WTC11 (cell line): ENCODE data around the gene TIMM22.

Source experiments
- CREB1 ChIP-seq: sonication (generic); formaldehyde crosslinking; IDR thresholded peaks from 2 replicates; pipeline ENCODE4 v1.8.0; 2023; ENCODE audit warnings: mild to moderate bottlenecking, missing genetic modification reagents
- ETV6 ChIP-seq: sonication (generic); formaldehyde crosslinking; IDR thresholded peaks from 2 replicates; pipeline ENCODE4 v1.8.1; 2022; ENCODE audit warnings: mild to moderate bottlenecking, missing genetic modification reagents
- FOXJ3 ChIP-seq: sonication (generic); formaldehyde crosslinking; IDR thresholded peaks from 2 replicates; pipeline ENCODE4 v1.9.0; 2021; ENCODE audit warnings: missing genetic modification reagents, mild to moderate bottlenecking, borderline replicate concordance
- FOXP1 ChIP-seq: sonication (generic); formaldehyde crosslinking; IDR thresholded peaks from 2 replicates; pipeline ENCODE4 v1.8.0; 2022; ENCODE audit warnings: missing genetic modification reagents, mild to moderate bottlenecking, moderate library complexity, borderline replicate concordance
- KAT7 ChIP-seq: sonication (generic); formaldehyde crosslinking; IDR thresholded peaks from 2 replicates; pipeline ENCODE4 v1.8.1; 2023; ENCODE audit warnings: missing genetic modification reagents, mild to moderate bottlenecking, borderline replicate concordance
- MAX ChIP-seq: sonication (generic); formaldehyde crosslinking; IDR thresholded peaks from 2 replicates; pipeline ENCODE4 v1.8.0; 2022; ENCODE audit warnings: mild to moderate bottlenecking, missing genetic modification reagents
- SOX15 ChIP-seq: fragments of 250-450 bp; sonication (Bioruptor Pico); IDR thresholded peaks from 2 replicates; pipeline ENCODE4 v1.9.0; 2021; ENCODE audit warnings: mild to moderate bottlenecking
- USF2 ChIP-seq: sonication (generic); formaldehyde crosslinking; IDR thresholded peaks from 2 replicates; pipeline ENCODE4 v1.8.1; 2023; ENCODE audit warnings: mild to moderate bottlenecking, missing genetic modification reagents, moderate library complexity
- ZNF121 ChIP-seq: sonication (generic); formaldehyde crosslinking; IDR thresholded peaks from 2 replicates; pipeline ENCODE4 v1.8.0; 2023; ENCODE audit warnings: missing genetic modification reagents
- TF ChIP-seq, protein P1 (sequence below): sonication (generic); formaldehyde crosslinking; IDR thresholded peaks from 2 replicates; pipeline ENCODE4 v1.8.0; 2022; ENCODE audit warnings: mild to moderate bottlenecking, missing genetic modification reagents
- TF ChIP-seq, protein P2 (sequence below): fragments of 200-600 bp; IDR thresholded peaks from 2 replicates; pipeline ENCODE4 v1.8.0; 2022; ENCODE audit warnings: antibody characterized with exemption
- TF ChIP-seq, protein P3 (sequence below): fragments of 250-450 bp; sonication (Bioruptor Pico); conservative IDR thresholded peaks from 2 replicates; pipeline ENCODE4 v1.9.0; 2021; ENCODE audit warnings: mild to moderate bottlenecking
- TF ChIP-seq, protein P4 (sequence below): sonication (generic); formaldehyde crosslinking; IDR thresholded peaks from 2 replicates; pipeline ENCODE4 v1.8.1; 2022; ENCODE audit warnings: low read depth, missing genetic modification reagents, borderline replicate concordance

DNA sequence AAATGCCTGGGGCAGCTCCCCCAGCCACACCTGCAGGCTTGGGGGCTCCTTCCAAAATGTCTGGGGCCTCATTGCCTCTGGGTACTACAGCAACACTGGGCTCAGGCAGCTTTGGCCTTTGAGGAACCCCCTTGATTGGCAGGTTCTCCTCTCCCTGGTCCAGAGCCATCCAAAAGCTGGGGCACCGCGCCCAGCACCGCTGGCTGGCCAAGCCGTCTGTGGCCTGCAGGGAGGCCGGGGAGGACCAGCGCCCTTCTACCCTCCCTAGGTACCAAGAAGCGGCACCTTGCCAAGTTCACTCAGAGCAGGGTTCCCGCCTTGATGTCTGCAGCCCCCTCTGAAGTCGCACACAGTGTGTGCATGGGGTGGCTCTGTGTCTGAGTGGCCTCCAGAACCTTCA lies 30.1 kb downstream of the TIMM22 start:
- no peak for TF ChIP-seq SOX15 (CRISPR knock-in tag)
- TF ChIP-seq, protein P1, sequence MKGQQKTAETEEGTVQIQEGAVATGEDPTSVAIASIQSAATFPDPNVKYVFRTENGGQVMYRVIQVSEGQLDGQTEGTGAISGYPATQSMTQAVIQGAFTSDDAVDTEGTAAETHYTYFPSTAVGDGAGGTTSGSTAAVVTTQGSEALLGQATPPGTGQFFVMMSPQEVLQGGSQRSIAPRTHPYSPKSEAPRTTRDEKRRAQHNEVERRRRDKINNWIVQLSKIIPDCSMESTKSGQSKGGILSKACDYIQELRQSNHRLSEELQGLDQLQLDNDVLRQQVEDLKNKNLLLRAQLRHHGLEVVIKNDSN (CRISPR knock-in tag): no peak
- TF ChIP-seq, protein P2, sequence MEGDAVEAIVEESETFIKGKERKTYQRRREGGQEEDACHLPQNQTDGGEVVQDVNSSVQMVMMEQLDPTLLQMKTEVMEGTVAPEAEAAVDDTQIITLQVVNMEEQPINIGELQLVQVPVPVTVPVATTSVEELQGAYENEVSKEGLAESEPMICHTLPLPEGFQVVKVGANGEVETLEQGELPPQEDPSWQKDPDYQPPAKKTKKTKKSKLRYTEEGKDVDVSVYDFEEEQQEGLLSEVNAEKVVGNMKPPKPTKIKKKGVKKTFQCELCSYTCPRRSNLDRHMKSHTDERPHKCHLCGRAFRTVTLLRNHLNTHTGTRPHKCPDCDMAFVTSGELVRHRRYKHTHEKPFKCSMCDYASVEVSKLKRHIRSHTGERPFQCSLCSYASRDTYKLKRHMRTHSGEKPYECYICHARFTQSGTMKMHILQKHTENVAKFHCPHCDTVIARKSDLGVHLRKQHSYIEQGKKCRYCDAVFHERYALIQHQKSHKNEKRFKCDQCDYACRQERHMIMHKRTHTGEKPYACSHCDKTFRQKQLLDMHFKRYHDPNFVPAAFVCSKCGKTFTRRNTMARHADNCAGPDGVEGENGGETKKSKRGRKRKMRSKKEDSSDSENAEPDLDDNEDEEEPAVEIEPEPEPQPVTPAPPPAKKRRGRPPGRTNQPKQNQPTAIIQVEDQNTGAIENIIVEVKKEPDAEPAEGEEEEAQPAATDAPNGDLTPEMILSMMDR: no peak
- no peak for TF ChIP-seq FOXJ3
- TF ChIP-seq, protein P3, sequence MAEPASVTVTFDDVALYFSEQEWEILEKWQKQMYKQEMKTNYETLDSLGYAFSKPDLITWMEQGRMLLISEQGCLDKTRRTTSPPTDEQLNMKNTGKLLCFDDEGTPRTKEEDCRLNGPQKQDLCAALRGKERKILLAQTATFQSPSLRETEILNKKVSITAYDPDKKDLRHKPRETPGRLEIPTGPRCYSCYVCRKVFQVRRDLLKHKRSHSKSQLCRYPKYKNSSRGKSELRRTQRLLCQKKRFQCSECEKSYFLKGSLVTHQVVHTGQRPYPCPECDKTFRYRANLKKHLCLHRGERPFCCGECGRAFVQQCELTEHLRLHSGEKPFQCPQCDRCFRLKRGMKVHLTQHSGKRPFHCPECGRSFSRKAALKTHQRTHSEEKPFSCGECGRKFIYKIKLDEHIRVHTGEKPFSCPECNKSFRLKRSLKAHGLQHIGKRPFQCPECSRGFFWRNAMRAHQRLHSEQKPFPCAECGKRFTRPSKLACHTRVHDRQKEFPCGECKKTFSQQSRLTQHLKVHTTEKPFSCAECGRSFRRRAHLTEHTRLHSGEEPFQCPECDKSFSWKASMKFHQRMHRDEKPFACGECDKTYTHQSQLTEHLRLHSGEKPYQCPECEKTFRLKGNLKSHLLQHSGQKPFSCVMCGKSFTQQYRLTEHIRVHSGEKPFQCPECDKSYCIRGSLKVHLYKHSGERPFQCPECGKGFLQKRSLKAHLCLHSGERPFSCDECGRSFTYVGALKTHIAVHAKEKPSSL: no peak
- TF ChIP-seq, protein P4, sequence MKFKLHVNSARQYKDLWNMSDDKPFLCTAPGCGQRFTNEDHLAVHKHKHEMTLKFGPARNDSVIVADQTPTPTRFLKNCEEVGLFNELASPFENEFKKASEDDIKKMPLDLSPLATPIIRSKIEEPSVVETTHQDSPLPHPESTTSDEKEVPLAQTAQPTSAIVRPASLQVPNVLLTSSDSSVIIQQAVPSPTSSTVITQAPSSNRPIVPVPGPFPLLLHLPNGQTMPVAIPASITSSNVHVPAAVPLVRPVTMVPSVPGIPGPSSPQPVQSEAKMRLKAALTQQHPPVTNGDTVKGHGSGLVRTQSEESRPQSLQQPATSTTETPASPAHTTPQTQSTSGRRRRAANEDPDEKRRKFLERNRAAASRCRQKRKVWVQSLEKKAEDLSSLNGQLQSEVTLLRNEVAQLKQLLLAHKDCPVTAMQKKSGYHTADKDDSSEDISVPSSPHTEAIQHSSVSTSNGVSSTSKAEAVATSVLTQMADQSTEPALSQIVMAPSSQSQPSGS: no peak
- TF ChIP-seq ETV6: no peak
- no peak for TF ChIP-seq CREB1 (CRISPR knock-in tag)
- no peak for TF ChIP-seq USF2 (CRISPR knock-in tag)
- no peak for TF ChIP-seq FOXP1
- TF ChIP-seq ZNF121: no peak
- TF ChIP-seq KAT7 (CRISPR knock-in tag): no peak
- no peak for TF ChIP-seq MAX (CRISPR knock-in tag)
